ENCODE results near the gene PVR.
"Not testable (repeated sequence)": the region's sequence is repeated elsewhere in the genome, so short reads cannot be mapped to it uniquely, and the experiment has no call there.

The PVR gene

DNA sequence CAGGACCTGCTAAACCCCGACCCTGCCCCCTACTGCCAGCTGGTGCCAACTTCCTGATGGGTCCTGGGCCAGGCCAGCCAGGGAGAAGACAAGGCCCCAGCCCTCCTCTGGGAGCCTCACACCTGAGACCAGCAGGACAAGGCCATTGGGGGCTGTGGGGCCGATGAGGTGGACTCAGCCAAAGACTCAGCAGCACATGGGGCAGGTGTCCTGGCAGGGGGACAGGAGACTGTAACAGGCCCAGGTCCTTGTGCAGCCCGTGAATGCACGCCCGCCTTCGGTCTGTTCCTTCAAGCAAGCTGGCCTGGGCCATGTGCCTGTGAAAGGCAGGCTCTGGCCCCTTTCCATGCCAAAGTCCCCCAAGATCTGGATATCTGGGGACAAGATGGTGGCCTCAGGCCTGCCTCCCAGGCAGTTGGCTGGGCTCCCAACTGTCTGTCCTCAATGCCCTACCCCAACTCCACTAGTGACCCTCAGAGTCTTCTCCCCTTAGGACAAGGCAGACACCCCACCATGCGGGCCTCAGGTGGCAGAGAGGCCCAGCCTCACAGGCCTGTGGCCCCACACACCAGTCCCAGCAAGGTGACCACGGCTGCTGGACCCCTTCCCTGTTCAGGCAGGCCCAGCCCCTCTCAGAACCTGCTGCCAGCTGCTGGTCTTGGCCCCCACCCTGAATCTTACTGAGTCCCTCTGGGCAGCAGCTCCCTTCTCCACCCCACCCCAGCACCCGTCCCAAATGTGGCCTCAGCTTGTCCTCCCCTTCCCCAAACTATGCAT, 39.9 kb downstream of the PVR start:
- DNase-seq (ENCODE audit: insufficient read length, low spot score) (no peak), FAIRE-seq (no peak)
- TF ChIP-seq POLR2A (IDR thresholded peaks at IDR 0.05; ENCODE audit: low read depth, low read length): no peak

DNA sequence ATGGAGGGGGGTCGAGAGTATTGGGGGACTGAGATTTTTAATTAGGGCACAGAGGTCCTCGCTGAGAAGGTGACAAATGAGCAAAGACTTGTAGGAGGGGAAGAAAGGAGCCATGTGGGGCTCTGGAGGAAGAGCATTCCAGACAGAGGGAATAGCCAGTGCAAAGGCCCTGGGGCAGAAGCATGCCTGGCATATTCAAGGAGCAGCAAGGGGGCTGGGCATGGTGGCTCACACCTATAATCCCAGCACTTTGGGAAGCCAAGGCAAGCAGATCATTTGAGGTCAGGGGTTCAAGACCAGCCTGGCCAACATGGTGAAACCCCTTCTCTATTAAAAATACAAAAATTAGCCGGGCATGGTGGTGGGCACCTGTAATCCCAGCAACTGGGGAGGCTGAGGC, 40.7 kb downstream of the PVR start:
- FAIRE-seq: not testable (repeated sequence)

DNA sequence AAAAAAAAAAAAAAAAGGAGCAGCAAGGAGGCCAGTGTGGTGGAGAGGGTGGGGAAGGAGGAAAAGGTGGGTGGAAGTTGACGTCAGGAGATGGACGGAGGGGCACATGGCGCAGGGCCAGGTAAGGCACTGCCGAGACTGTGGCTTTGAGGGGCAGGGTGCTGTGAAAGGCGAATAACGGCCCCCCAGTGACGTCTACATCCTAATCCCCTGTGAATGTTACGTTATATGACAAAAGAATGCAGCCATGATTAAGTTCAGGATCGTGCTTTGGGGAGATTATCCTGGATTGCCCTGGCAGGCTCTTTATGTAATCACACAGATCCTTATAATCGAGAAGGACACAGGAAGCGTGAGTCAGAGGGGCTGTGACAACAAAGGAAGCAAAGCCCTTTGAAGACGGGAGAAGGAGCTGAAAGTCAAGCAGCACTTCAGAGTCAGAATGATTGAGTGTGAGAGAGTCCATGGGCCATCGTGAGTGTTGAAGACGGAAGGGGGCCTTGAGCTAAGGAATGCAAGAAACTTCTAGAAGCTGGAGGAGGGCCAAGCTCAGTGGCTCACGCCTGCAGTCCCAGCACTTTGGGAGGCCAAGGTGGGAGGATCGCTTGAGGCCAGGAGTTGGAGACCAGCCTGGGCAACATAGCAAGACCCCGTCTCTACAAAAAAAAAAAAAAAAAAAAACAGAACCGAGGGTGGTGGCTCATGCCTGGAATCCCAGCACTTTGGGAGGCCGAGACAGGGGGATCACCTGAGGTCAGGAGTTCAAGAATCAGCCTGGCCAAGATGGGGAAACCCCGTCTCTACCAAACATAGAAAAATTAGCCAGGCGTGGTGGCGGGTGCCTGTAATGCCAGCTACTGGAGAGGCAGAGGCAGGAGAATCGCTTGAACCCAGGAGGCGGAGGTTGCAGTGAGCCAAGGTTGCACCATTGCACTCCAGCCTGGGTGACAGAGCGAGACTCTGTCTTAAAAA, 41.5 kb downstream of the PVR start:
- TF ChIP-seq POLR2A (IDR thresholded peaks at IDR 0.05; ENCODE audit: low read depth, low read length): no peak
- DNase-seq (ENCODE audit: insufficient read length, low spot score) (peak; percentile 73), FAIRE-seq (peak; percentile 71)

More for the DNA sequence above, 40.7 kb downstream of the PVR start:
- DNase-seq (ENCODE audit: insufficient read length, low spot score): not testable (repeated sequence)

DNA sequence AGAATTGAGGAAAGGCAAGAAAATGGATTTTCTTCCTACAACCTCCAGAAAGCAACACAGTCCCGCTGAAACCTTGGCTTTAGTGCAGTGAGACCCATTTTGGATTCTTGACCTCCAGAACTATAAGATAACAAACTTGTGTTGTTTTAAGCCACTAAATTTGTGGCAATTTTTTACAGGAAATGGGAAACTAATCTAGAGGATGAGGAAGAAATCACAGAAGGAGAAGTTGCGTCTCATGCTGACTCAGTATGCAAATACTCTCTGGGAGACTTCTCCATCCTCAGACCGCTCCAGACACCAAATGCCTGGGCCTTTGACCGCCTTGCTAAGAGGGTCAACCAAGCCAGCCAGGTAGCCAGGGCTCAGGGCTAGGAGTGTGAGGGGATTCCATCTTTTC, 42.2 kb downstream of the PVR start:
- no peak for TF ChIP-seq POLR2A (IDR thresholded peaks at IDR 0.05; ENCODE audit: low read depth, low read length)
- DNase-seq (ENCODE audit: insufficient read length, low spot score) (no peak), FAIRE-seq (no peak)

DNA sequence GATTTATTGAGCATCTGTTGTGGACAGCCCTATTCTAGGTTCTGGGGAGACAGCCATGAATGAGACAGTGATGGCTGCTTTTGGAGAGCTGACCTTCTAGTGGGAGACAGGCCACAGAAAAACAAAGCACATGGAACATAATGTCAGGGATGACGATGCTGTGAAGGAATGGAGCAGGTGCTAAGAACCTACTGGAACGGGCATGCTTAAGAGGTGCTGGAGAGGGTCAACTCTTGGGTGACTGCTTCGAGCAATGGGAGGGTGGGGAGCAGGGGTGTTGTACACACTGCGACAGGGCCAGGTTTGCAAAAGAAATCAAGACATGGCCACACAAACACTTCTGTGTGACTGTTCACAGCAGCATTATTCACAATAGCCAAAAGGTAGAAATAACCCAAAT, 43.2 kb downstream of the PVR start:
- no peak for TF ChIP-seq POLR2A (IDR thresholded peaks at IDR 0.05; ENCODE audit: low read depth, low read length)
- FAIRE-seq (no peak), DNase-seq (ENCODE audit: insufficient read length, low spot score) (no peak)

DNA sequence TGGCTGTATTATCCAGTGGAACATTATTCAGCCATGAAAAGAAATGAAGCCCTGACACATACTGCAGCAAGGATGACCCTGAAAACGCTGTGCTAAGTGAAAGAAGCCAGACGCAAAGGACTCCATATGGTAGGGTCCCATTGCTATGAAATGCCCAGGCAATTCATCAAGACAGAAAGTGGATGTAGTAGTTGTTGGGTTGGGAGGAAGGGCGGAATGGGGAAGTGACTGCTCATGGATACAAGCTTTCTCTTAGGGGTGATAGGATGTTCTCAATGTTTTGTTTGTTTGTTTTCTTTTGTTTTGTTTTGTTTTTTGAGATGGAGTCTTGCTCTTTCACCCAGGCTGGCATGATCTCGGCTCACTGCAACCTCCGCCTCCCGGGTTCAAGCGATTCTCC, 44.2 kb downstream of the PVR start:
- DNase-seq (ENCODE audit: insufficient read length, low spot score): no peak
- no peak for TF ChIP-seq POLR2A (IDR thresholded peaks at IDR 0.05; ENCODE audit: low read depth, low read length)
- FAIRE-seq: no peak

DNA sequence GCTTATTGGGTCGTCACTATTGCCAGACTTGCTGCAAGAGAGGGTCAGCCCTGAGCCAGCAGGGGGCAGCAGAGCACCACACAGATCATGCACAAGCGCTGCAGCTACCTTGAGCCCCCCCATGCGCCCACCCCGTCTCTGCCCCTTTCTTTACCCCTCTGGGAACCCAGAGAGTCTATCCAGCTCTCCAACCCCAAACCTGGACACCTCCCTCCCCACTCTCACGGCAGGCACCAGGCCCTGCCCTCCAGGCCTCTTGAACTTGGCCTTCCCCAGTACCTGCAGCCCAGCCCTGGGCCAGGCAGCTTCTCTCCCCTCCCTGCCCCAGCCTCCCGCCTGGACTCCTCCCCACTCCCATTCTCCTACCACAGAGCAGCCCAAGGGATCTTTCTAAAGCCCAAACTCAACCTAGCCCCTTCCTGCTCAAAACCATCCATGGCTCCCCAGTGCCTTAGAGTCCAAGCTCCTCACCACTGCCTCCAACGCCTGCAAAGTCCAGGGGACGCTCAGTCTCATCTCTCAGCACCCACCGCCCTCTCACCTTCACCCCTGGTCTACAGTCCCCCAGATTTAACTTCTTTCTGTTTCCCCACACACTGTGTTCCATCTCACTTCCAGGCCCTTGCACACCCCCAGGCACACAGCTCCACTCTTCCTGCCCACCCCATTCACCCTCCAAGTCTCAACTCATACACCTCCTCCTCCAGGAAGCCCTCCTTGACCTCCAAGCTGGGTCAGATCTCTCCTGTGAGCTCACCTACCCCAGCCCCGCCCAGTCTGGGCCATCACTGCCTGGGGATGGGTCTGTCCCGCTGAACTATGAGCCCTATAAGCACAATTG, 45.8 kb downstream of the PVR start:
- DNase-seq (ENCODE audit: insufficient read length, low spot score) (peak; percentile 46), FAIRE-seq (no peak)
- no peak for TF ChIP-seq POLR2A (IDR thresholded peaks at IDR 0.05; ENCODE audit: low read depth, low read length)

DNA sequence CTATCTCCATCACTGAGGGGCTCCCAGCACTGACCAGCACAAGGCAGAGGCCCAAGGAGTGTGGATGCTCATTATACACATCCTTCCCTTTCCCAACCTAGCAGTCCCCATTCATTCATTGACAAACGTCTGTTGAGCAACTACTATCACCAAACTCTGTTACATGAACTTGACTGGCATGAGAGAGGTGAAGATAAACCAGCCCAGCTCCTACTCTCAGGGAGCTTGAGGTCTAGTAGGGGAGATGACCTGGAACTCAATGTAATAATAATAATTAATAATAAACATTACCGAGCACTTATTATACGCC, 46.4 kb downstream of the PVR start:
- DNase-seq (ENCODE audit: insufficient read length, low spot score) (no peak), FAIRE-seq (no peak)
- TF ChIP-seq POLR2A (IDR thresholded peaks at IDR 0.05; ENCODE audit: low read depth, low read length): no peak

DNA sequence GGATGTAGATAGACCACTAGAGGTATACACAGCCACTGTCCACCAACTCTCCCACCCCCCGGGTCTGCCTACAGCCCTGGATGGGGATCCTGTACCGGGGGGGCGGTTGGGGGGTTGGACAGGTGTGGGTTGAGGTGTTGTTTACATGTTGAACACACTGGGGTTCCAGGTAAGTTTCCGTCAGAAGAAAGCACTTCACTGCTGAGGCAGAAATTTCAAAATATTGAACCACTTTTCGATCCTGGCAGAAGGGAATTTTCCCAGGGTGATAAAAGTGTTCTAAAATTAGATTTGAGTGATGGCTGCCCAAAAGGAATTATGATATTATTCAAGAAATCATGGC, 48.6 kb downstream of the PVR start:
- no peak for DNase-seq (ENCODE audit: insufficient read length, low spot score)
- FAIRE-seq: no peak
- TF ChIP-seq POLR2A (IDR thresholded peaks at IDR 0.05; ENCODE audit: low read depth, low read length): no peak

DNA sequence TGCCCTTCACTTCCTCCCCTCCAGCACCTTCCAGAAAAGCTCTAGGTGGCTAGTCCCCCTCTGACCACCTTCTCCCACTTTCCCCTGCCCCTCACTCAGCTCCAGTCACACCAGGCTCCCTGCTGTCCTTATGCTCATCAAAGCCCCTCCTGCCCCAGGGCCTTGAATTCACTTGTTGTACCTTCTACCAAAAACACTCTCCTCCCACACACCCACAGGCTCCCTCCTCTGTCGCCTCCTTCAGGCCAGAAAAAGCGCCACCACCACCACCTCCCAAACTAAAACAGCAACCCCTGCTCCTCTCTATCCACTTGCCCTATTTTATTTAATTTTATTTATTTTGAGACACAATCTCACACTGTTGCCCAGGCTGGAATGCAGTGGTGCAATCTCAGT, 50.5 kb downstream of the PVR start:
- no peak for FAIRE-seq

DNA sequence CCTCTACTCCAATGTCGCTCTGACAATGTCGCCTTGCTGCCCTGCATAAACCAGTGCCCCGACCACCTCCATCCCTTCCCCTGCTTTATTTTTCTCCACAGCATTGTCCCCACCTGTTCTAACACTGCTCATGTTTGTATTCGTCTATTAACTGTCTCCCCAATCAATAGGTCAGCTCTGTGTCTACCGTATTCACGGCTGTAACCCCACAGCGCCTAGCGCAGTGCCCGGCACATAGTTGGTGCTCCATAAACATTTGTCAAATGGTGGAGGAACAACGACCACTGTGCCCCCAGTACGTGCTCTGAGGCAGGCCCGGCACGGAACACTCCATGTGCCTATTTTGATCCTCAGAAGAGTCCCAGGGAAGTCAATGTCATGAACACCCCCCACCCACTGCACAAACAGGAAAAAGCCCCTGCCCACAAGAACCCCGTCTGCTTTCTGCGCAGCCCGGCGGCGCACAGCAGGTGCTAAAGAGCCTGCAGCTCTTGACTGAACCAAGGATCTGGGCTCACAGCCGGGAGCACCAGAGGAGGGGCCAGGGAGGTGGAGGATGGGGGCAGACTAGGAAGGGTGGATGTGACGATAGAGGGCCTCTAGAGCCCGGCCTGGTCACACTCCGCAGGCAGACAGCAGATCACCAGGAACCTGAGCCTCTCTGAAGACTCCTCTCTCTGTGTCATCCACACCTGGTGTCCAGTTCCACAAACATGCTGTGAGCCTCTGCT, 53.4 kb downstream of the PVR start:
- FAIRE-seq (no peak), DNase-seq (ENCODE audit: insufficient read length, low spot score) (no peak)
- TF ChIP-seq POLR2A (IDR thresholded peaks at IDR 0.05; ENCODE audit: low read depth, low read length): no peak

More for the DNA sequence above, 50.5 kb downstream of the PVR start:
- no peak for TF ChIP-seq POLR2A (IDR thresholded peaks at IDR 0.05; ENCODE audit: low read depth, low read length)
- DNase-seq (ENCODE audit: insufficient read length, low spot score): no peak

DNA sequence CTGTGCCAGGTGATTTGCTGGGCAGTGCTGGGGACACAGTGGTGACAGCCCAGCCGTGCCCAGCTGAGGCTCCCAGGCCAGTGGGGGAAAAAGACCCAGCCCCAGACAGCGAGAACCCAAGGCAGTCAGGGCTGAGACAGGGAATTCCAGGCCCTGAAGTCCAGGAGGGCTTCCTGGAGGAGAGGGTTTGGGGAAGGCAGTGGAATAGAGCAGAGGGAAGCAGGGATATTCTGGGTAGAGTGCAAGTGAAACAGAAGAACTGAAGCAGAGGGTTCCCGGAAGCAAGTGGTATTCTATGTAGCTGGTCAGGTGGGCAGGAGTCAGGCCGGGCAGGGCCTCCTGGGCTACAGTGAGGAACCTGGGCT, 53.9 kb downstream of the PVR start:
- no peak for TF ChIP-seq POLR2A (IDR thresholded peaks at IDR 0.05; ENCODE audit: low read depth, low read length)
- no peak for DNase-seq (ENCODE audit: insufficient read length, low spot score)
- FAIRE-seq: no peak

DNA sequence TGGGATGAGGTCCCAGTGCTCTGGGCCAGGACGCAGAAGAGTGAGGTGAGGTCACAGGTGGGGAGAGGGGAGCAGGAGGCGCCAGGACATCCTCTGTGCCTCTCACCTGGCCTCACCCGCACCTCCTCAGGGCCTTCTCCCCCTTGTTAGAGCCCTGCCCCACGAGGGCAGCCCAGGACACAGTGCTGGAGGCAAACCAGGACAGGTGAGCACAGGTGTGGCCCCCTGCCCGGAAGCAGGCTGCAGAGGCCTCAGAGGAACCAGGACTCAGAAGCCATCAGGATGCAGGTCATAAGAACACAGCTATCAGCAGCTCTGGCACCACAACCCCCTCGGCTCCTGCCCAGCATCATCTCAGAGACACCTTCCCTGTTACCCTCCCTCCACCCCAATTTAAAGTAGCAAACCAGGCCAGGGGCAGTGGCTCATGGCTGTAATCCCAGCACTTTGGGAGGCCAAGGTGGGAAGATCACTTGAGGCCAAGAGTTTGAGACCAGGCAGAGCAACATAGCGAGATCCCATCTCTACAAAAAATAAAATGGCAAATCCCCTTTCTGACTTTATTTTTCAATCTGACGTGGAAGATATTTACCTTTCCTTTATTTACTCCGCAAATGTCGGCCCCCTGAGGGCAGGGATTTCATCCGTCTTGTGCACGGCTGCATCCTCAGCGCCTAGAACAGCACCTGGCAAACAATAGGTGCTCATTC, 54.9 kb downstream of the PVR start, which contains the start of gene CEACAM16:
Gene CEACAM16 (plus strand): TSS at position 660 of the 710 bp plus-strand sequence. CDS start 2,306 bp downstream, outside the sequence.
- FAIRE-seq: no peak
- DNase-seq (ENCODE audit: insufficient read length, low spot score): no peak
- TF ChIP-seq POLR2A (IDR thresholded peaks at IDR 0.05; ENCODE audit: low read depth, low read length): no peak

Measured in H54 (cell line).